DND-41 (cell line): ENCODE results near the gene OR10W1.

Experiments used
- EZH2 ChIP-seq: IDR thresholded peaks from 3 replicates; pipeline ENCODE4 v1.6.1; 2012; ENCODE audit warnings: borderline replicate concordance, low read depth, mild to moderate bottlenecking, moderate library complexity, low read length, inconsistent platforms; ENCODE audit not compliant: severe bottlenecking
- TF ChIP-seq, protein P1 (sequence below): IDR thresholded peaks from 2 replicates; pipeline ENCODE4 v1.5.1; 2012; ENCODE audit warnings: borderline replicate concordance, low read length, moderate library complexity, mild to moderate bottlenecking; ENCODE audit not compliant: poor library complexity, severe bottlenecking; ENCODE audit errors: extremely low read depth

DNA sequence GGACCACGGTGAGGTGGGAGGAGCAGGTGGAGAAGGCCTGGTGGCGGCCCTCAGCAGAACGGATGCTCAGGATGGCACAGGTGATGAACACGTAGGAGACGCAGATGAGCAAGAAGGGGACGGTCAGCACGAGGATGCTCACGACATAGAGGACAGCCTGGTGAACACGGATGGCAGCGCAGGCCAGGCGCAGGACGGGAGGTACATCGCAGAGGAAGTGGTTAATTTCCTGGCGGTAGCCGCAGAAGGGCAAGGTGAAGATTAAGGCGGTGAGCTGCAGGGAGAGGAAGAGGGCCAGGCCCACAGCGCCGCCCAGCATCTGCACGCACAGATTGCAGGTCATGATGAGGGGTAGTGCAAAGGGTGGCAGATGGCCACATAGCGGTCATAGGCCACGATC, 24.0 kb upstream of the OR10W1 start:
- no peak for TF ChIP-seq EZH2
- TF ChIP-seq, protein P1, sequence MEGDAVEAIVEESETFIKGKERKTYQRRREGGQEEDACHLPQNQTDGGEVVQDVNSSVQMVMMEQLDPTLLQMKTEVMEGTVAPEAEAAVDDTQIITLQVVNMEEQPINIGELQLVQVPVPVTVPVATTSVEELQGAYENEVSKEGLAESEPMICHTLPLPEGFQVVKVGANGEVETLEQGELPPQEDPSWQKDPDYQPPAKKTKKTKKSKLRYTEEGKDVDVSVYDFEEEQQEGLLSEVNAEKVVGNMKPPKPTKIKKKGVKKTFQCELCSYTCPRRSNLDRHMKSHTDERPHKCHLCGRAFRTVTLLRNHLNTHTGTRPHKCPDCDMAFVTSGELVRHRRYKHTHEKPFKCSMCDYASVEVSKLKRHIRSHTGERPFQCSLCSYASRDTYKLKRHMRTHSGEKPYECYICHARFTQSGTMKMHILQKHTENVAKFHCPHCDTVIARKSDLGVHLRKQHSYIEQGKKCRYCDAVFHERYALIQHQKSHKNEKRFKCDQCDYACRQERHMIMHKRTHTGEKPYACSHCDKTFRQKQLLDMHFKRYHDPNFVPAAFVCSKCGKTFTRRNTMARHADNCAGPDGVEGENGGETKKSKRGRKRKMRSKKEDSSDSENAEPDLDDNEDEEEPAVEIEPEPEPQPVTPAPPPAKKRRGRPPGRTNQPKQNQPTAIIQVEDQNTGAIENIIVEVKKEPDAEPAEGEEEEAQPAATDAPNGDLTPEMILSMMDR = no peak
